Keratinocyte (primary cell): ENCODE measurements around the gene GAB2.

Experiments
- CTCF ChIP-seq, 3 experiments: IDR thresholded peaks in 1 of 3; conservative IDR thresholded peaks in 1 of 3; optimal IDR thresholded peaks in 1 of 3; 2 replicates in 2 of 3; 3 replicates in 1 of 3; pipeline versions ENCODE3 to v1.5.1; 2011; ENCODE audit warnings: low read length in 3 of 3, mild to moderate bottlenecking in 3 of 3, moderate library complexity in 2 of 3, control low read depth in 1 of 3, inconsistent platforms in 1 of 3; ENCODE audit not compliant: insufficient read depth in 2 of 3; ENCODE audit errors: extremely low read depth in 1 of 3
- EZH2 ChIP-seq: IDR thresholded peaks from one replicate; pipeline ENCODE4 v1.6.1; 2012; ENCODE audit warnings: inconsistent platforms, mild to moderate bottlenecking, low read length, moderate library complexity

GRCh38 chr11:78227921-78228320 lies 189.7 kb downstream of the GAB2 start:
- TF ChIP-seq CTCF (optimal IDR thresholded peaks at IDR 0.05 in 1 of 3, IDR thresholded peaks at IDR 0.05 in 1 of 3, conservative IDR thresholded peaks at IDR 0.05 in 1 of 3; ENCODE audit: extremely low read depth in 1 of 3, insufficient read depth in 2 of 3, low read length in 3 of 3): no peak
- no peak for TF ChIP-seq EZH2
